Aorta (tissue), 5 donors: Measurements from ENCODE around the gene PRKCQ. TPM values are rescaled to one million over a fixed set of nuclear protein-coding genes. Genes with fewer than 3 reads are reported as not detected.
A peak's percentile ranks its signal among the peaks of the same experiment; 100 is the strongest.

Experiments used
- ATAC-seq: fragments of 200-7000 bp; cut with Tn5 transposase; one replicate; pipeline ENCODE4 v1.9.1; 2022; ENCODE audit warnings: moderate library complexity; ENCODE audit not compliant: low FRiP score
- DNase-seq, 2 donors: peaks; one replicate each; pipeline ENCODE4 v3.0.0-alpha.2; 2020
- H3K27ac ChIP-seq, 2 donors: one replicate each; pipeline ENCODE4 v1.5.1; 2013; ENCODE audit warnings: low read length in 2 of 2, mild to moderate bottlenecking in 2 of 2, moderate library complexity in 2 of 2, control low read depth in 1 of 2, inconsistent platforms in 1 of 2, low read depth in 1 of 2
- H3K27me3 ChIP-seq, 2 donors: one replicate each; pipeline ENCODE4 v1.6.1; 2013; ENCODE audit warnings: control low read depth in 1 of 2, low read length in 1 of 2, mild to moderate bottlenecking in 1 of 2, moderate library complexity in 1 of 2; ENCODE audit not compliant: insufficient read depth in 2 of 2, control insufficient read depth in 1 of 2
- H3K36me3 ChIP-seq, 2 donors: one replicate each; pipeline ENCODE4 v1.6.1; 2013; ENCODE audit warnings: control low read depth in 1 of 2, low read length in 1 of 2, mild to moderate bottlenecking in 1 of 2; ENCODE audit not compliant: insufficient read depth in 2 of 2, control insufficient read depth in 1 of 2
- H3K4me1 ChIP-seq, 2 donors: one replicate each; pipeline ENCODE4 v1.6.1; 2013; ENCODE audit warnings: low read length in 2 of 2, control low read depth in 1 of 2, mild to moderate bottlenecking in 1 of 2, moderate library complexity in 1 of 2; ENCODE audit not compliant: insufficient read depth in 2 of 2, control insufficient read depth in 1 of 2
- H3K4me3 ChIP-seq, 2 donors: one replicate each; pipeline ENCODE4 v1.5.1; 2013; ENCODE audit warnings: low read length in 2 of 2, control low read depth in 1 of 2, mild to moderate bottlenecking in 1 of 2
- H3K9me3 ChIP-seq: one replicate; pipeline ENCODE4 v1.6.1; 2013; ENCODE audit warnings: mild to moderate bottlenecking, low read length; ENCODE audit not compliant: control insufficient read depth
- WGBS, 2 donors: extraction: QIAGEN DNeasy Blood & Tissue Kit; methylation state at CpG; one replicate each; pipeline ENCODE4 v1.1.7; 2013; 5-methylcytosine and 5-hydroxymethylcytosine counted together
- intact Hi-C, 2 donors: fragments of 100-400 bp; cut with DNase I; formaldehyde crosslinking; loops; one replicate each; pipeline versions ENCODE4 v1.14.2 to v1.15.0; 2022
- long read RNA-seq, 2 donors: library from polyadenylated mRNA; unstranded; transcript quantifications; one replicate each; pipeline ENCODE4 v2.0.0, GENCODE V29; 2020 to 2021
- polyA plus RNA-seq, 2 donors: library from polyadenylated mRNA; stranded (reverse); fragments of 200-250 nt; gene quantifications; one replicate each; pipeline ENCODE4 v1.2.3, GENCODE V29; 2013
- total RNA-seq, 2 donors: library from RNA; stranded (reverse); fragmentation: NEBNext Ultra II Directional; extraction: Animal tissue kit (Norgen Biotek cat#: 25700); gene quantifications; one replicate each; pipeline ENCODE4 v1.2.1, GENCODE V29; 2021
- donor health status: healthy with polysubstance abuse.
- donor health status: Bipolar disorder and iron deficiency.
- donor health status: DM: no; HTN: no; CAD: no.
- donor health status: DM: no; HTN: no; CAD: no.
- donor health status: DM: yes; HTN: yes; CAD: no.

The PRKCQ gene
- total RNA-seq (1 to 10 TPM in 1 of 2 donors, under 1 TPM in 1; 0.45 to 1.1 TPM), polyA plus RNA-seq (1 to 10 TPM in 1 of 2 donors, not detected in 1; 1.3 TPM)
- long read RNA-seq, donor 1, partial matches to known transcripts, result 1 of 3 reads
- long read RNA-seq, donor 1, other reads (novel, unspliced or antisense), result 2 of 3 reads
- long read RNA-seq, donor 2, partial matches to known transcripts, result 0 of 6 reads
- long read RNA-seq, donor 2, other reads (novel, unspliced or antisense), result 6 of 6 reads

GRCh38 chr10:6579904-6580278 lies at the start of gene PRKCQ:
PRKCQ (minus strand) TSS chr10:6580276; CDS start chr10:6515135, 65,141 bp downstream.
- no peak within 1 kb of the TSS for H3K27ac ChIP-seq
- no peaks in the 10 kb centered on the region for H3K4me1 ChIP-seq
- no peaks in the 10 kb centered on the region for H3K9me3 ChIP-seq
- no peaks in the 10 kb centered on the region for H3K36me3 ChIP-seq
- intact Hi-C loops, result loop anchor here in 1 of 2 donors (10.0 kb wide), 1 partner anchor 95 kb away; no protein-coding TSS in a partner anchor
- 0 to 1% methylated on average over 37 to 41 of the region's 41 CpGs for WGBS, 2 donors
- peaks cover 0 to 3% of the 10 kb centered on the region in 2 donors for H3K27me3 ChIP-seq
- DNase-seq, result peak in 1 of 2 donors; percentile 76
- peak within 1 kb of the TSS; percentile 45 to 62 for H3K4me3 ChIP-seq
- peak; percentile 23 for ATAC-seq

GRCh38 chr10:6625428-6625827 lies 45.4 kb upstream of the PRKCQ start:
- Histone ChIP-seq H3K27me3 (peaks cover 0 to 2% of the 10 kb centered on the region in 2 donors), H3K4me1 (no peaks in the 10 kb centered on the region), H3K4me3 (no peak overlapping the region), H3K27ac (no peak overlapping the region), H3K9me3 (no peaks in the 10 kb centered on the region), H3K36me3 (no peaks in the 10 kb centered on the region)
- 38 to 59% methylated on average over 4 of the region's 4 CpGs for WGBS, 2 donors
- ATAC-seq (no peak), DNase-seq (no peak)
- intact Hi-C loops, result no loop called here

GRCh38 chr10:6624392-6624791 lies 44.3 kb upstream of the PRKCQ start:
- no peak for DNase-seq
- Histone ChIP-seq H3K9me3 (no peaks in the 10 kb centered on the region), H3K4me3 (no peak overlapping the region), H3K36me3 (no peaks in the 10 kb centered on the region), H3K4me1 (no peaks in the 10 kb centered on the region), H3K27me3 (peaks cover 0 to 2% of the 10 kb centered on the region in 2 donors), H3K27ac (no peak overlapping the region)
- no peak for ATAC-seq
- intact Hi-C loops, result no loop called here
- WGBS, 2 donors, result 43 to 46% methylated on average over 3 of the region's 3 CpGs

GRCh38 chr10:6622921-6623320 lies 42.8 kb upstream of the PRKCQ start:
- DNase-seq, result no peak
- no peaks in the 10 kb centered on the region for H3K9me3 ChIP-seq
- intact Hi-C loops, result no loop called here
- H3K4me3 ChIP-seq, result no peak overlapping the region
- no peak for ATAC-seq
- H3K4me1 ChIP-seq, result no peaks in the 10 kb centered on the region
- peaks cover 0 to 2% of the 10 kb centered on the region in 2 donors for H3K27me3 ChIP-seq
- H3K36me3 ChIP-seq, result no peaks in the 10 kb centered on the region
- 53 to 70% methylated on average over 5 of the region's 5 CpGs for WGBS, 2 donors
- H3K27ac ChIP-seq, result no peak overlapping the region

- no peak for DNase-seq
- H3K36me3 ChIP-seq, result no peaks in the 10 kb centered on the region
- no peak overlapping the region for H3K27ac ChIP-seq
- no peak overlapping the region for H3K4me3 ChIP-seq
- intact Hi-C loops, result no loop called here
- WGBS, 2 donors, result 63 to 66% methylated on average over 5 of the region's 5 CpGs
- no peaks in the 10 kb centered on the region for H3K4me1 ChIP-seq
- no peaks in the 10 kb centered on the region for H3K27me3 ChIP-seq
- no peak for ATAC-seq
- no peaks in the 10 kb centered on the region for H3K9me3 ChIP-seq
Observed at GRCh38 chr10:6621536-6621935, 41.5 kb upstream of the PRKCQ start.

- no peak overlapping the region for H3K4me3 ChIP-seq
- WGBS, 2 donors, result 70 to 73% methylated on average over 12 of the region's 12 CpGs
- intact Hi-C loops, result no loop called here
Observed at GRCh38 chr10:6619660-6620059, 39.6 kb upstream of the PRKCQ start.

GRCh38 chr10:6618340-6618739 lies 38.3 kb upstream of the PRKCQ start:
- intact Hi-C loops, result no loop called here
- 9 to 17% methylated on average over 1 of the region's 1 CpG for WGBS, 2 donors
- ATAC-seq (no peak), DNase-seq (no peak)
- Histone ChIP-seq H3K9me3 (no peaks in the 10 kb centered on the region), H3K27ac (no peak overlapping the region), H3K36me3 (no peaks in the 10 kb centered on the region), H3K27me3 (peaks cover 0 to 1% of the 10 kb centered on the region in 2 donors), H3K4me1 (no peaks in the 10 kb centered on the region), H3K4me3 (no peak overlapping the region)

More at GRCh38 chr10:6619660-6620059, 39.6 kb upstream of the PRKCQ start:
- ATAC-seq, result no peak
- H3K27me3 ChIP-seq, result no peaks in the 10 kb centered on the region
- no peak for DNase-seq
- no peaks in the 10 kb centered on the region for H3K9me3 ChIP-seq
- H3K27ac ChIP-seq, result no peak overlapping the region
- H3K4me1 ChIP-seq, result no peaks in the 10 kb centered on the region
- H3K36me3 ChIP-seq, result no peaks in the 10 kb centered on the region

GRCh38 chr10:6617309-6618076 lies 37.4 kb upstream of the PRKCQ start:
- DNase-seq (no peak), ATAC-seq (no peak)
- Histone ChIP-seq H3K9me3 (no peaks in the 10 kb centered on the region), H3K36me3 (no peaks in the 10 kb centered on the region), H3K4me1 (no peaks in the 10 kb centered on the region), H3K27ac (no peak overlapping the region), H3K27me3 (peaks cover 0 to 1% of the 10 kb centered on the region in 2 donors), H3K4me3 (no peak overlapping the region)
- WGBS, 2 donors, result 85 to 90% methylated on average over 5 of the region's 5 CpGs
- intact Hi-C loops, result no loop called here

GRCh38 chr10:6615971-6616370 lies 35.9 kb upstream of the PRKCQ start:
- ATAC-seq, result no peak
- Histone ChIP-seq H3K27ac (no peak overlapping the region), H3K27me3 (peaks cover 0 to 1% of the 10 kb centered on the region in 2 donors), H3K36me3 (no peaks in the 10 kb centered on the region), H3K4me3 (no peak overlapping the region), H3K9me3 (no peaks in the 10 kb centered on the region), H3K4me1 (no peaks in the 10 kb centered on the region)
- no peak for DNase-seq
- intact Hi-C loops, result no loop called here
- 51 to 57% methylated on average over 4 of the region's 4 CpGs for WGBS, 2 donors
